Measurements from ENCODE around the gene GMNN. TPM values are rescaled to one million over a fixed set of nuclear protein-coding genes. Genes with fewer than 3 reads are reported as not detected.

GMNN gene
- total RNA-seq, 4 donors from 2014 or later = 4.5 to 12.8 (median 7.4) TPM

GRCh38 chr6:24825130-24825630 lies 50.4 kb downstream of the GMNN start:
- ATAC-seq (ENCODE audit: low FRiP score) = no peak
- no peak for DNase-seq (ENCODE audit: low spot score)
- no peak for TF ChIP-seq CTCF (IDR thresholded peaks at IDR 0.05)

DNA sequence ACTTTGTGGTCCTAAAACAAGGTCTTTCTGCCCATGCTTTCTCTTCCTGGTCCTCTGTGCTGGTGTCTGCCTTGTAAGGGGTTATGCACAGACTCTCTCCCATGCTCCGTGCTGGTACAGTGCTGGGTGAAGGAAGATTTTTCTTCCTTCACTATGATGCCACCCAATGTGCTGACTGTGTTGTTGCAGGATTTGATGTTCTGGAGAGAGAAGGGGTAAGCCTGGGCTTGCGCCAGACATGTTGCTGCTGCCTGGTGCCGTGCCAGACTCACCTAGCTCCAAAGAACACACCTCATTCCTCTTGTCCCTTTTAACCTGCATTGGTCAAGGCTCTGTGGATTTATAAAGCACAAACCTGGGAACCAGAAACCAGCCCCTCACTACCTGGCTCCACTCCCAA lies 52.4 kb downstream of the GMNN start:
- DNase-seq (ENCODE audit: low spot score) = no peak
- TF ChIP-seq CTCF (IDR thresholded peaks at IDR 0.05) = no peak
- ATAC-seq (ENCODE audit: low FRiP score) = no peak

- TF ChIP-seq CTCF (IDR thresholded peaks at IDR 0.05) = no peak
- DNase-seq (ENCODE audit: low spot score) = no peak
- no peak for ATAC-seq (ENCODE audit: low FRiP score)
Observed at GRCh38 chr6:24827970-24828369, 53.2 kb downstream of the GMNN start.

- no peak for TF ChIP-seq CTCF (IDR thresholded peaks at IDR 0.05)
- no peak for ATAC-seq (ENCODE audit: low FRiP score)
- DNase-seq (ENCODE audit: low spot score) = no peak
Observed at GRCh38 chr6:24829657-24830056, 54.9 kb downstream of the GMNN start.

GRCh38 chr6:24831771-24832716 lies 57.3 kb downstream of the GMNN start:
- no peak for ATAC-seq (ENCODE audit: low FRiP score)
- DNase-seq (ENCODE audit: low spot score) = no peak
- no peak for TF ChIP-seq CTCF (IDR thresholded peaks at IDR 0.05)

GRCh38 chr6:24832794-24833193 lies 58.1 kb downstream of the GMNN start:
- ATAC-seq (ENCODE audit: low FRiP score) = no peak
- no peak for TF ChIP-seq CTCF (IDR thresholded peaks at IDR 0.05)

More at GRCh38 chr6:24832794-24833193, 58.1 kb downstream of the GMNN start:
- DNase-seq (ENCODE audit: low spot score) = no peak
